ENCODE measurements around the gene SSR3. TPM values are rescaled to one million over a fixed set of nuclear protein-coding genes. Genes with fewer than 3 reads are reported as not detected.

SSR3 gene
- total and polyA plus RNA-seq, 11 donors, result 112 to 900 (median 197) TPM

GRCh38 chr3:156509189-156510174 is 45.4 kb downstream of the SSR3 start:
- DNase-seq (no peak), ATAC-seq (peak in 3 of 4 donors; percentile 56 to 75 (median 66))
- Histone ChIP-seq H3K9me3 (peaks cover 0 to 5% (median 0%) of the 10 kb centered on the region in 12 donors), H3K36me3 (no peaks in the 10 kb centered on the region), H3K4me3 (no peak overlapping the region), H3K27ac (no peak overlapping the region), H3K27me3 (no peaks in the 10 kb centered on the region), H3K4me1 (no peaks in the 10 kb centered on the region)
- TF ChIP-seq POLR2A (IDR thresholded peaks at IDR 0.05) (no peak), CTCF (IDR thresholded peaks at IDR 0.05) (peak; percentile 61 to 78 (median 68))
- WGBS, 4 donors, result 51 to 63% (median 57%) methylated on average over 5 of the region's 5 CpGs
- intact Hi-C loops (cut with DNase I), result loop anchor here (1.0 to 10.0 kb wide), 7 partner anchors 337 to 467 kb away; no protein-coding TSS in a partner anchor

GRCh38 chr3:156507285-156507684 is 47.6 kb downstream of the SSR3 start:
- no peak for TF ChIP-seq CTCF (IDR thresholded peaks at IDR 0.05)
- TF ChIP-seq POLR2A (IDR thresholded peaks at IDR 0.05), result no peak
- intact Hi-C loops (cut with DNase I), result loop anchor here in 5 of 10 donors (5.0 kb wide), 3 partner anchors 335 to 465 kb away; no protein-coding TSS in a partner anchor
- DNase-seq, result no peak
- no peak for ATAC-seq
- Histone ChIP-seq H3K27me3 (no peaks in the 10 kb centered on the region), H3K27ac (no peak overlapping the region), H3K4me1 (no peaks in the 10 kb centered on the region), H3K4me3 (no peak overlapping the region), H3K36me3 (no peaks in the 10 kb centered on the region), H3K9me3 (peaks cover 0 to 10% (median 0%) of the 10 kb centered on the region in 12 donors)

GRCh38 chr3:156498307-156498706 is 56.6 kb downstream of the SSR3 start:
- DNase-seq (no peak), ATAC-seq (no peak)
- Histone ChIP-seq H3K9me3 (peaks cover 0 to 6% (median 0%) of the 10 kb centered on the region in 12 donors), H3K4me3 (no peak overlapping the region), H3K27ac (no peak overlapping the region), H3K27me3 (no peaks in the 10 kb centered on the region), H3K4me1 (peaks cover 0 to 7% (median 0%) of the 10 kb centered on the region in 12 donors), H3K36me3 (no peaks in the 10 kb centered on the region)
- intact Hi-C loops (cut with DNase I), result no loop called here
- 83 to 88% (median 86%) methylated on average over 5 of the region's 5 CpGs for WGBS, 4 donors
- no peak for TF ChIP-seq POLR2A (IDR thresholded peaks at IDR 0.05)
- no peak for TF ChIP-seq CTCF (IDR thresholded peaks at IDR 0.05)

GRCh38 chr3:156497326-156497725 is 57.6 kb downstream of the SSR3 start:
- Histone ChIP-seq H3K27me3 (no peaks in the 10 kb centered on the region), H3K27ac (peak overlapping the region in 3 of 12 donors; percentile 28 to 47 (median 42)), H3K36me3 (no peaks in the 10 kb centered on the region), H3K9me3 (peaks cover 0 to 6% (median 0%) of the 10 kb centered on the region in 12 donors), H3K4me1 (peaks cover 0 to 9% (median 0%) of the 10 kb centered on the region in 12 donors), H3K4me3 (no peak overlapping the region)
- no peak for TF ChIP-seq CTCF (IDR thresholded peaks at IDR 0.05)
- TF ChIP-seq POLR2A (IDR thresholded peaks at IDR 0.05), result no peak
- DNase-seq (no peak), ATAC-seq (peak in 1 of 4 donors; percentile 49)
- intact Hi-C loops (cut with DNase I), result no loop called here
- 43 to 63% (median 55%) methylated on average over 1 of the region's 1 CpG for WGBS, 4 donors
